ENCODE data around the gene ZC3H13.

- TF ChIP-seq CTCF (conservative IDR thresholded peaks at IDR 0.05) (no peak), ZFX (IDR thresholded peaks at IDR 0.05) (no peak)
Measured at GRCh38 chr13:46094478-46094877, 41.9 kb upstream of the ZC3H13 start.

Measured in C4-2B (cell line).